IMR-90 (cell line): Measurements from ENCODE around the gene FOXP4. TPM values are rescaled to one million over a fixed set of nuclear protein-coding genes. Genes with fewer than 3 reads are reported as not detected.

ENCODE experiments used
- ATAC-seq: fragments of 200-7000 bp; cut with Tn5 transposase; 2 replicates; pipeline ENCODE4 v1.9.1; 2020; ENCODE audit warnings: low read depth, mild to moderate bottlenecking, moderate library complexity
- BruUV-seq: library from RNA; stranded (reverse); fragments of 400-500 nt; replicated peaks from 2 replicates; lab custom pipeline; 2021; lab: Mats Ljungman, UMichigan
- CTCF ChIA-PET: fragments of 300-600 bp; formaldehyde crosslinking; extraction: SDS; loops from one replicate; lab custom pipeline; 2021; ENCODE audit warnings: antibody characterized with exemption; lab: Yijun Ruan, JAX
- POLR2A ChIA-PET: fragments of 300-600 bp; sonication (Branson Sonifier 250); formaldehyde crosslinking; loops from one replicate; lab custom pipeline; 2022; ENCODE audit warnings: antibody characterized with exemption; ENCODE audit not compliant: unreplicated experiment; lab: Charles Lee
- DNase-seq: peaks from one replicate; pipeline ENCODE4 v3.0.0; 2013
- H2AFZ ChIP-seq: replicated peaks from 2 replicates; pipeline ENCODE3; 2013; ENCODE audit warnings: low read length, mild to moderate bottlenecking; ENCODE audit not compliant: poor library complexity
- H2AK5ac ChIP-seq: 2 replicates; pipeline ENCODE4 v1.6.1; 2013; ENCODE audit warnings: low read depth, low read length, inconsistent platforms
- H2AK9ac ChIP-seq: replicated peaks from 2 replicates; pipeline ENCODE3; 2013; ENCODE audit warnings: mild to moderate bottlenecking, low read depth, low read length, moderate library complexity; ENCODE audit not compliant: poor library complexity
- H2BK120ac ChIP-seq: 2 replicates; pipeline ENCODE4 v1.6.1; 2013; ENCODE audit warnings: low read depth, low read length, inconsistent platforms
- H2BK15ac ChIP-seq: 3 replicates; pipeline ENCODE4 v1.6.1; 2013; ENCODE audit warnings: low read depth, low read length, inconsistent platforms
- H2BK20ac ChIP-seq: 2 replicates; pipeline ENCODE4 v1.6.1; 2013; ENCODE audit warnings: low read depth, mild to moderate bottlenecking, inconsistent platforms, low read length, moderate library complexity
- H2BK5ac ChIP-seq: 2 replicates; pipeline ENCODE4 v1.6.1; 2013; ENCODE audit warnings: mild to moderate bottlenecking, low read depth, low read length, inconsistent platforms; ENCODE audit not compliant: poor library complexity, severe bottlenecking
- H3K14ac ChIP-seq: replicated peaks from 2 replicates; pipeline ENCODE4 v1.6.1; 2013; ENCODE audit warnings: low read depth, low read length, inconsistent platforms
- H3K18ac ChIP-seq: 2 replicates; pipeline ENCODE4 v1.6.1; 2013; ENCODE audit warnings: low read depth, low read length, control low read depth
- H3K23ac ChIP-seq: 2 replicates; pipeline ENCODE4 v1.6.1; 2013; ENCODE audit warnings: low read depth, low read length, inconsistent platforms
- H3K27ac ChIP-seq: 2 replicates; pipeline ENCODE4 v1.5.1; 2013; ENCODE audit warnings: mild to moderate bottlenecking, control low read depth, low read length; ENCODE audit not compliant: insufficient read depth
- H3K27me3 ChIP-seq: 2 replicates; pipeline ENCODE4 v1.6.1; 2013; ENCODE audit warnings: low read length; ENCODE audit not compliant: control insufficient read depth, insufficient read depth
- H3K36me3 ChIP-seq: 2 replicates; pipeline ENCODE4 v1.6.1; 2013; ENCODE audit warnings: low read length, mixed read lengths; ENCODE audit not compliant: control insufficient read depth, insufficient read depth
- H3K4ac ChIP-seq: 2 replicates; pipeline ENCODE4 v1.6.1; 2013; ENCODE audit warnings: low read depth, low read length, inconsistent platforms
- H3K4me1 ChIP-seq: 2 replicates; pipeline ENCODE4 v1.6.1; 2013; ENCODE audit warnings: low read length, mixed read lengths; ENCODE audit not compliant: control insufficient read depth, insufficient read depth
- H3K4me2 ChIP-seq: 2 replicates; pipeline ENCODE4 v1.6.1; 2013; ENCODE audit warnings: low read depth, mild to moderate bottlenecking, control low read depth, low read length, moderate library complexity
- H3K4me3 ChIP-seq: 2 replicates; pipeline ENCODE4 v1.5.1; 2013; ENCODE audit warnings: low read depth, mild to moderate bottlenecking, control low read depth, low read length, moderate library complexity; ENCODE audit not compliant: insufficient read depth
- H3K56ac ChIP-seq: 2 replicates; pipeline ENCODE4 v1.6.1; 2013; ENCODE audit warnings: low read length, inconsistent platforms; ENCODE audit not compliant: insufficient read depth; ENCODE audit errors: extremely low read depth
- H3K79me1 ChIP-seq, 2 experiments: 2 replicates each; pipeline ENCODE4 v1.6.1; 2013; ENCODE audit warnings: low read length in 2 of 2, inconsistent platforms in 1 of 2, low read depth in 1 of 2
- H3K9ac ChIP-seq: 2 replicates; pipeline ENCODE4 v1.6.1; 2013; ENCODE audit warnings: low read depth, low read length, control low read depth
- H3K9me1 ChIP-seq: 2 replicates; pipeline ENCODE4 v1.6.1; 2013; ENCODE audit warnings: low read length, inconsistent platforms; ENCODE audit not compliant: insufficient read depth
- H3K9me3 ChIP-seq: 2 replicates; pipeline ENCODE4 v1.6.1; 2013; ENCODE audit warnings: low read length; ENCODE audit not compliant: control insufficient read depth, insufficient read depth
- H4K20me1 ChIP-seq: 2 replicates; pipeline ENCODE4 v1.6.1; 2013; ENCODE audit warnings: low read length, inconsistent platforms; ENCODE audit not compliant: insufficient read depth
- H4K5ac ChIP-seq: 2 replicates; pipeline ENCODE4 v1.6.1; 2013; ENCODE audit warnings: mild to moderate bottlenecking, low read depth, low read length, control low read depth
- H4K8ac ChIP-seq, 2 experiments: 2 replicates each; pipeline ENCODE4 v1.6.1; 2013; ENCODE audit warnings: low read depth in 2 of 2, low read length in 2 of 2, control low read depth in 1 of 2, inconsistent platforms in 1 of 2
- H4K91ac ChIP-seq: 2 replicates; pipeline ENCODE4 v1.6.1; 2013; ENCODE audit warnings: low read depth, low read length, inconsistent platforms; ENCODE audit not compliant: insufficient read depth
- NFE2L2 ChIP-seq: fragments of 150-350 bp; IDR thresholded peaks from 2 replicates; pipeline ENCODE4 v1.6.1; 2016; ENCODE audit warnings: low read depth, mild to moderate bottlenecking, low read length
- POLR2A ChIP-seq: IDR thresholded peaks from 2 replicates; pipeline ENCODE4 v1.6.1; 2012; ENCODE audit warnings: mild to moderate bottlenecking, low read depth, low read length
- WGBS, 2 experiments: methylation state at CpG; one replicate each; pipeline versions ENCODE4 v1.1.5 to v1.1.7; 2013; ENCODE audit warnings: missing lambda C conversion rate in 2 of 2; ENCODE audit not compliant: insufficient read length in 1 of 2; ENCODE audit errors: extremely low coverage in 2 of 2; 5-methylcytosine and 5-hydroxymethylcytosine counted together
- dilution Hi-C: fragments of 300-500 bp; cut with HindIII; formaldehyde crosslinking; loops from one replicate; pipeline ENCODE4 v1.14.3; 2018; ENCODE audit warnings: low sequenced_read_pairs; ENCODE audit not compliant: unreplicated experiment
- in situ Hi-C: fragments of 300-500 bp; cut with MboI; formaldehyde crosslinking; loops from 3 replicates; pipeline ENCODE4 v1.14.3; 2019; ENCODE audit warnings: low sequenced_read_pairs, inconsistent platforms, mixed read lengths
- intact Hi-C: fragments of 100-400 bp; cut with micrococcal nuclease; formaldehyde crosslinking; loops from 2 replicates; pipeline ENCODE4 v1.10.0; 2022
- polyA plus RNA-seq, 3 experiments: library from polyadenylated mRNA; depleted of rRNA; stranded (reverse); fragments of >200 nt; gene quantifications; 2 replicates each; pipeline ENCODE4 v1.2.3, GENCODE V29; 2012; ENCODE audit warnings: low replicate concordance in 1 of 3
- total RNA-seq: library from RNA; depleted of rRNA; stranded (reverse); fragments of >200 nt; gene quantifications from 2 replicates; pipeline ENCODE4 v1.2.3, GENCODE V29; 2012

Gene FOXP4
- total and polyA plus RNA-seq, 2 of the 4 experiments (the other 2 are of a cell fraction) = 0.72 to 9.5 TPM

- H4K91ac ChIP-seq = peak overlapping the region; percentile 85
- TF ChIP-seq POLR2A (0 out of 2 replicates have a peak, but pooled peaks have one; percentile 10), NFE2L2 (no peak)
- peak overlapping the region; percentile 81 for H2AFZ ChIP-seq
- intact Hi-C loops = no loop called here
- no peaks in the 10 kb centered on the region for H3K9me1 ChIP-seq
- H3K9ac ChIP-seq = peak overlapping the region; percentile 13; the same call in 1 of the 2 replicates
- in situ Hi-C loops = no loop called here
- peak overlapping the region; percentile 54; the same call in 1 of the 2 replicates for H3K56ac ChIP-seq
- H4K8ac ChIP-seq = peak overlapping the region; percentile 46 to 76; a peak in 2 of 4 replicates
- 13% methylated on average over 13 of the region's 31 CpGs; no CpG with 5 or more reads in 1 of the 2 experiments for WGBS, 2 experiments
- H2BK5ac ChIP-seq = peak overlapping the region; percentile 48
- 0 out of 2 replicates have a peak, but pooled peaks cover 5% of the 10 kb centered on the region for H4K20me1 ChIP-seq
- peak overlapping the region; percentile 65 for H3K4me2 ChIP-seq
- peak overlapping the region; percentile 23; the same call in 1 of the 2 replicates for H3K14ac ChIP-seq
- peak overlapping the region; percentile 3; the same call in 1 of the 2 replicates for H4K5ac ChIP-seq
- H3K27ac ChIP-seq = no peak overlapping the region
- no peak overlapping the region for H3K4me3 ChIP-seq
- ATAC-seq (peak; percentile 12), DNase-seq (peak; percentile 23)
- peak overlapping the region; percentile 74 for H3K23ac ChIP-seq
- H3K4me1 ChIP-seq = peaks cover 6% of the 10 kb centered on the region
- no peaks in the 10 kb centered on the region for H3K36me3 ChIP-seq
- BruUV-seq = no TSS peak
- dilution Hi-C loops = no loop called here
- H2AK5ac ChIP-seq = 0 out of 2 replicates have a peak overlapping the region, but pooled peaks have one; percentile 84
- peak overlapping the region; percentile 24; the same call in 1 of the 2 replicates for H3K18ac ChIP-seq
- peak overlapping the region; percentile 55 for H3K4ac ChIP-seq
- no peaks in the 10 kb centered on the region for H3K9me3 ChIP-seq
- CTCF ChIA-PET = no interaction called here
- H2BK120ac ChIP-seq = peak overlapping the region; percentile 83
- peak overlapping the region; percentile 83; the same call in 2 of the 3 replicates for H2BK15ac ChIP-seq
- H2AK9ac ChIP-seq = no peak overlapping the region
- H3K27me3 ChIP-seq = peaks cover 21% of the 10 kb centered on the region
- H3K79me1 ChIP-seq = no peaks in the 10 kb centered on the region
- H2BK20ac ChIP-seq = peak overlapping the region; percentile 64
- POLR2A ChIA-PET = no interaction called here
Measured at GRCh38 chr6:41504466-41505121, 41.6 kb upstream of the FOXP4 start.
